ENCODE results near the gene PRDM10.

PRDM10 gene

DNA sequence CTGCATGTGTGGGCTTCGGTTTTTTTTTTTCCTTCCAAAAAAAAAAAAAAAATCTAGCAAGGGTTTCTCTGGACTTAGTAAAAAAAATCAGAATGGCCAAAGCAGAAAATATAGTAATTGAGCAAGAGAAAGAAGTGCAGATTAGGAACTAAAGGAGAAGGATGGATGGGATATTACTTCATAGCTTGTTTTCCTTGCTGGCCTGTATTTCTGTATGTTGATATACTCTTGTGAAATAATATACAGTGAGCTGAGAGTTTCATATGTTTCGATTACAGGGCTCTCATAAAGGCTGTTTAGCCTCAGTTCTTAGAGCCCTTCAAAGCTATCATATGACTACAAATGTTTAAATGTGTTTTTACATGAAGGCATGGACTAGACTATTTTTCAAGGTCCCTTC, 72.9 kb downstream of the PRDM10 start:
- in situ Hi-C loops (cut with HindIII; ENCODE audit: low pct_ligation_motif_present, low sequenced_read_pairs), result loop anchor here (25.0 kb wide), 1 partner anchor 208 kb away; no protein-coding TSS in a partner anchor
- TF ChIP-seq, protein P1, sequence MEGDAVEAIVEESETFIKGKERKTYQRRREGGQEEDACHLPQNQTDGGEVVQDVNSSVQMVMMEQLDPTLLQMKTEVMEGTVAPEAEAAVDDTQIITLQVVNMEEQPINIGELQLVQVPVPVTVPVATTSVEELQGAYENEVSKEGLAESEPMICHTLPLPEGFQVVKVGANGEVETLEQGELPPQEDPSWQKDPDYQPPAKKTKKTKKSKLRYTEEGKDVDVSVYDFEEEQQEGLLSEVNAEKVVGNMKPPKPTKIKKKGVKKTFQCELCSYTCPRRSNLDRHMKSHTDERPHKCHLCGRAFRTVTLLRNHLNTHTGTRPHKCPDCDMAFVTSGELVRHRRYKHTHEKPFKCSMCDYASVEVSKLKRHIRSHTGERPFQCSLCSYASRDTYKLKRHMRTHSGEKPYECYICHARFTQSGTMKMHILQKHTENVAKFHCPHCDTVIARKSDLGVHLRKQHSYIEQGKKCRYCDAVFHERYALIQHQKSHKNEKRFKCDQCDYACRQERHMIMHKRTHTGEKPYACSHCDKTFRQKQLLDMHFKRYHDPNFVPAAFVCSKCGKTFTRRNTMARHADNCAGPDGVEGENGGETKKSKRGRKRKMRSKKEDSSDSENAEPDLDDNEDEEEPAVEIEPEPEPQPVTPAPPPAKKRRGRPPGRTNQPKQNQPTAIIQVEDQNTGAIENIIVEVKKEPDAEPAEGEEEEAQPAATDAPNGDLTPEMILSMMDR (IDR thresholded peaks at IDR 0.05; ENCODE audit: low read depth, low read length, missing control alignments), result no peak
- no peak overlapping the region for H3K4me3 ChIP-seq (ENCODE audit: low read depth, low read length)
- H3K36me3 ChIP-seq (replicated peaks), result peaks cover 6% of the 10 kb centered on the region
- no peak for DNase-seq
- no peak overlapping the region for H3K27ac ChIP-seq
- no peaks in the 10 kb centered on the region for H3K27me3 ChIP-seq (replicated peaks)

DNA sequence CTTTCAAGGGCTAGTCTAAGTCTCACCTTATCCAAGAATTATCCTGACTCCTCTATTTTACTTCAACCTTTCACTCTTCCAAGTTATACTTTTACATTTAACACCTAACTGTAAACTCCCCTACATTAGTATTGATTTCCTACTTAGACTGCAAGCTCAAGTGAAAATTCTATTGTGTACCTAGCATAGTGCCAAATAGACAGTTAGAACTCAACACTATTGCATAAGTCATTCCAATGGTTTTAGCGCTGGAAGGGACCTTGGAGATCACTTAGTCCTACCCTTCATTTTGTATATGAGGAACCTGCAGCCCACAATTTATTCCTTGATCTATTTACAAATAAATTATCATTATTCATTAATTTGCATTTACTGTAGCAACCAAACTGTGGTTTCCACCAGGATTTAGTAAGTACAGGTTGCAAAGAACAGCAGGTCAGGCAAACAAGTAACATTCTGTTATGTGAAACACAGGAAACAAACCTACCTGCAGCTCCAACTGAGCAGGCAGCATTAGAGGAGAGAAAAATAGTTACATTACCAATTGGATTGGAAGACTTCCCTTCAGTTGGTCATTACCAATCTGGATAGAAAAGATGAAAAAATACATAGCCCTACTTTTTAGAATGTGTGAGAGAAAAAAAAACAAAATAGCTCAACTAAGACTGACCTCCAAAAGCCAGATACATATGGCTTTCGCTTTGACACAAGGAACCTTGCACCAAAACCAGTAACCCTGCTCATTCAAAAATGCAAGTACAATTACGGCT, 73.5 kb downstream of the PRDM10 start:
- in situ Hi-C loops (cut with HindIII; ENCODE audit: low pct_ligation_motif_present, low sequenced_read_pairs), result loop anchor here (25.0 kb wide), 1 partner anchor 208 kb away; no protein-coding TSS in a partner anchor
- peaks cover 6% of the 10 kb centered on the region for H3K36me3 ChIP-seq (replicated peaks)

DNA sequence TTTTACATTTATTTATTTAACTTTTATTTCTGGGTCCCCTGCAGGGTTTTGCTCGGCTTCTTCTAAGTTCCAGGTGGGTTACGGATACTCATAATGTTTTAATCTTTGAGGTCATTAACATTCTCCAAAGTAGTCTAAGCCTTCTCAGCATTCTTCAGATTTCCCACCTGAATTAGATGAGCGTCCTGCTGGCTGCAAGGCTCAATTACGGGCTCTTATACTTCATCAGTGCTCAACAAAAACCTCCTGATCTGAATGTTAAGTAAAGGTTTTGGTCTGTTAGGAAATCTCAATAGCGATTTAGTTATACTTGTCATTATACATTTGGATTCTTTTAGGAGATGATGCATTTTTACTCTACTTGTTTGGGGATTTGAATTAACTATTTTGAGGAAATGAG, 80.0 kb downstream of the PRDM10 start:
- DNase-seq, result no peak
- in situ Hi-C loops (cut with HindIII; ENCODE audit: low pct_ligation_motif_present, low sequenced_read_pairs), result no loop called here
- no peak overlapping the region for H3K4me3 ChIP-seq (ENCODE audit: low read depth, low read length)
- no peak overlapping the region for H3K27ac ChIP-seq
- no peaks in the 10 kb centered on the region for H3K27me3 ChIP-seq (replicated peaks)
- peaks cover 2% of the 10 kb centered on the region for H3K36me3 ChIP-seq (replicated peaks)
- TF ChIP-seq, protein P1 (IDR thresholded peaks at IDR 0.05; ENCODE audit: low read depth, low read length, missing control alignments), result no peak

More for the DNA sequence above, 73.5 kb downstream of the PRDM10 start:
- TF ChIP-seq, protein P1 (IDR thresholded peaks at IDR 0.05; ENCODE audit: low read depth, low read length, missing control alignments), result no peak
- Histone ChIP-seq H3K27me3 (replicated peaks) (no peaks in the 10 kb centered on the region), H3K4me3 (ENCODE audit: low read depth, low read length) (no peak overlapping the region), H3K27ac (no peak overlapping the region)
- DNase-seq, result no peak

DNA sequence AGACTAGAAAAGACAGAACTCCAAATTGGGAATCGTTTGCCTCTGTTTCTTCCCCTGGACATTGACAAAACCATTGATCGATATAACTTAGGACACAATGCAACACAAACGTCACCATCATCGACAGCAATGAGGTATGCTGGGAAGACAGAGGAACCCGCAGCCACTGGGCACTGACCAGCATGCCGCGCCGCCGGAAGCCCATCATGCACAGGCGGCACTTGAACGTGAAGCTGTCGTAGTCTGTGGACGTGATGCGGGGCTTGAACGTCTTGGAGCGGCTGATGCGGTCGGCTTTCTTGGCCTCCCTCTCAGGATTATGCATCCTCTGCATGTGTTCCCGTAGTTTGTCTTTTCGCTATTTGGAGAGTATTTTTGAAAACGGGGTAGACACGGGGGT, 84.3 kb downstream of the PRDM10 start:
- H3K4me3 ChIP-seq (ENCODE audit: low read depth, low read length), result no peak overlapping the region
- TF ChIP-seq, protein P1 (IDR thresholded peaks at IDR 0.05; ENCODE audit: low read depth, low read length, missing control alignments), result no peak
- no peak for DNase-seq
- in situ Hi-C loops (cut with HindIII; ENCODE audit: low pct_ligation_motif_present, low sequenced_read_pairs), result no loop called here
- no peak overlapping the region for H3K27ac ChIP-seq
- H3K27me3 ChIP-seq (replicated peaks), result no peaks in the 10 kb centered on the region
- H3K36me3 ChIP-seq (replicated peaks), result peaks cover 12% of the 10 kb centered on the region

DNA sequence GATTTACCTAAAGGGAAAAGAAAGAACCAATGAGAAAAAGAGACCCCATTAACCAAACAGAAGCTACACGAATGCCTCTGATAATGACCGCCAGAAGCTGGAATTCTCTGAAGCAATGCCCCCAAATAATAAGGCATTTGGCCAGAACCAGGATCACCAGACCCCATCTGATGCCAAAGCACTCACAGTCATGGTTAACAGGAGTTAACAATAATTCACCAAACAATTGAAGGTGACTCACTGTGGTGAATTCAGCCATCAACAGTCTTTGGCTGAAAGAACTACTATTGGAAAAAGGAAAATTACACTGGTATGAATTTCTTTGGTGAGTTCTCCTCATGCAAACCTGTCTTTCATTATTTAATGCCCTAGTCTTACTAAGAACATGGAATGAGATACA, 85.4 kb downstream of the PRDM10 start:
- in situ Hi-C loops (cut with HindIII; ENCODE audit: low pct_ligation_motif_present, low sequenced_read_pairs), result no loop called here
- Histone ChIP-seq H3K4me3 (ENCODE audit: low read depth, low read length) (no peak overlapping the region), H3K27ac (no peak overlapping the region), H3K27me3 (replicated peaks) (no peaks in the 10 kb centered on the region), H3K36me3 (replicated peaks) (peaks cover 10% of the 10 kb centered on the region)
- TF ChIP-seq, protein P1 (IDR thresholded peaks at IDR 0.05; ENCODE audit: low read depth, low read length, missing control alignments), result no peak
- DNase-seq, result no peak

All from brain microvascular endothelial cell (primary cell).